GM12891 (cell line): ENCODE measurements around the gene PCMT1.

Source experiments
- POLR2AphosphoS5 ChIP-seq: IDR thresholded peaks from 2 replicates; pipeline ENCODE4 v1.6.1; 2011; ENCODE audit warnings: low read depth, low read length, control low read depth
- POU2F2 ChIP-seq: IDR thresholded peaks from 2 replicates; pipeline ENCODE4 v1.6.1; 2011; ENCODE audit warnings: low read depth, mild to moderate bottlenecking, control low read depth, low read length, moderate library complexity
- TAF1 ChIP-seq: IDR thresholded peaks from 2 replicates; pipeline ENCODE4 v1.6.1; 2011; ENCODE audit warnings: low read depth, low read length, control low read depth

DNA sequence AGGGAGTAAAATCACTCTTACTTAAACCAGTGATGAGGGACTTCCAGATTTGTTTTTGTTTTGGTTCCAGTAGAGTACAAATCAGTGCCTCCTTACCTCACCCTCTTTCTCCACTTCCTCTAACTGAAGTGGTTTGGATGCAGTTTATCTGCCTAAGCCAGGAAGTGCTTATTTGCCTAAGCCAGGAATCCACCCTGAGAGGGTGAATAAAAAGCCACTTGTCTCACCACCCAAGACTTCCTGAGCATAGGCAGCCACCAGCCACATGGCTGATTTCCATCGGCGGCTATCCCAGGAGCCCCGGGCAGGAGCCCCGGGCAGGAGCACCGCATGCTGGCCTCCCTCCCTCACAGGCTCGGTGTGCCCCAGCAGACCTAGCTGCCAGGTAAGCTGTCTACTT is 102.6 kb downstream of the PCMT1 start:
- TF ChIP-seq POU2F2 = no peak
- no peak for TF ChIP-seq TAF1
- TF ChIP-seq POLR2AphosphoS5 = no peak
